Ecto neural progenitor cell (in vitro differentiated cells): Measurements from ENCODE around the gene COL18A1.
A peak's percentile ranks its signal among the peaks of the same experiment; 100 is the strongest.

ENCODE experiments used
- DNase-seq: peaks from one replicate; pipeline ENCODE4 v3.0.0-alpha.2; 2018; ENCODE audit warnings: low spot score

The COL18A1 gene

DNA sequence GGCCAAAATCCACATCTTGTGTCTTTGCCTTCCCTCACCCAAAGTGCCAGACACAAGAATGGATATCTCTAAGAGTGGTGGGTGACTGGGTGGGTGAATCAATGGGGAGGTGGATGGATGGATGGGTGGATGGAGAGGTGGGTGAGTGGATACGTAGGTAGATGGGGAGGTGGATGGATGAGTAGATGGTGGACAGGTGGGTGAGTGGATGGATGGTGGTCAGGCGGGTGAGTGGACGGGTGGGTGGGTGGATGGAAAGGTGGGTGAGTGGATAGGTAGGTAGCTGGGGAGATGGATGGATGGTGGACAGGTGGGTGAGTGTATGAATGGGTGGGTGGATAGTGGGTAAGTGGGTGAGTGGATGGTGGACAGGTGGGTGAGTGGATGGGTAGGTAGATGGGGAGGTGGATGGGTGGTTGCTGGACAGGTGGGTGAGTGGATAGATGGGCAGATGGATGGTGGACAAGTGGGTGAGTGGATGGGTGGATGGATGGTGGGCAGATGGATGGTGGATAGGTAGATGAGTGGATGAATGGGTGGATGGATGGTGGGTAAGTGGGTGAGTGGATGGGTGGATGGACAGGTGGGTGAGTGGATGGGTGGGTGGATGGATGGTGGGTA is 103.0 kb downstream of the COL18A1 start:
- DNase-seq = no peak

DNA sequence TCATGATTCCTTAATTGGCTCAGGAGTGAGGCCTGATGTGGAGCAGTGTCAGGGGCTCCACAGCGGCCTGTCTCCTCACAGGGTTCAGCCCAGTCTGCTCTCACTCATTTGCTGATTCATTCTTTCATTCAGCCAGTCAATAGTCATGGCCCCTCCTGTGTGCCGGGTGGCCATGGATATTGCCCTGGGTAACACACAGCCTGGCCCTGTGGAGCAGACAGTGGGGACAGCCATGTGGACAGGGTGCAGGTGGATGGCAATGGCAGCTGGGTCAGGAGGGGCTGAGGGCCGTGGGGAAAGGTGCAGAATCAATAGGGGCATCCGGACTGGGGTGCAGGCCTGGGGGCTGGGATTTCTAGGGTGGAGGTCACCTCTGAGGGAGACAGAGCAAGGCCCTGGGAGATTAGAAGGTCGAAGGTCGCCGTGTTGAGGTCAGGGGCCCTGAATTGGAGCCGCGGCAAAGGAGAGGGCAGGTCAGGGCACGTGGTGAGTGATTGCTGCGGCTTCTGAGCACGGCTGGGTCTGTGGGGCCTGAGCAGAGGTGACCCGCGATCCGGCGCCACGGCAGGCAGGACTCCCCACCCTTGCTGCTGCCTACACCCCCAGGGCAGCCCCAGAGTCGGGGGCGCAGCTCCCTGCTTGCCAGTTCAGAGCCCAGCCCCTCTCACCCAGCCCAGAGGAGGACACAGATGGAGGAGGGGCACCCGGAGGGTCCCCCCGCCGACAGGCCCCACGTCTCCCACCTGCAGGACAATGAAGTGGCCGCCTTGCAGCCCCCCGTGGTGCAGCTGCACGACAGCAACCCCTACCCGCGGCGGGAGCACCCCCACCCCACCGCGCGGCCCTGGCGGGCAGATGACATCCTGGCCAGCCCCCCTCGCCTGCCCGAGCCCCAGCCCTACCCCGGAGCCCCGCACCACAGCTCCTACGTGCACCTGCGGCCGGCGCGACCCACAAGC is 103.9 kb downstream of the COL18A1 start:
- DNase-seq = peak; percentile 68

GRCh38 chr21:45509566-45510465 is 104.9 kb downstream of the COL18A1 start:
- no peak for DNase-seq

DNA sequence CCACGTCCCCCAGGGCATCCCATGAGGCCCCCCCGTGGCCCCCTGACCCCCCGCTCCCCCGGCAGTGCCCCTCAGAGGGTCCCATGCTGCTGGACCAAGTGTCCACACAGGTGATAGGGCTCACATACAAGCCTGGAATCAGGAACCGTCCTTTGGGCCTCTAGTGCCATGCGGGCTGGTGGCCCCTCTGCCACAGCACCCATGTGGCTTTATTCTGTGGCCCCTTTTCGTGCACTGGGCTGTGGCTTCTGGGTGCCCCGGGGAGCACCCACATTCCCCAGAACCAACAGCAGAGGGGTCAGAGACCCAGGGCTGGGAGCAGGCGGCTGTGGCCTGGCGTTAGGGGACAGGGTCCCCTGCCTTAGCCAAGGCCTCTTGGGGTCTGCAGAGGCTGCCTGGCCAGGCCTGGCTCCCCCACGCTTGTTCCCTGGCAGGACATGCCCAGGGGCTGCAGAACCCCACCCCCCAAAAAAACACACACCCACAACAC is 105.5 kb downstream of the COL18A1 start:
- DNase-seq = no peak

DNA sequence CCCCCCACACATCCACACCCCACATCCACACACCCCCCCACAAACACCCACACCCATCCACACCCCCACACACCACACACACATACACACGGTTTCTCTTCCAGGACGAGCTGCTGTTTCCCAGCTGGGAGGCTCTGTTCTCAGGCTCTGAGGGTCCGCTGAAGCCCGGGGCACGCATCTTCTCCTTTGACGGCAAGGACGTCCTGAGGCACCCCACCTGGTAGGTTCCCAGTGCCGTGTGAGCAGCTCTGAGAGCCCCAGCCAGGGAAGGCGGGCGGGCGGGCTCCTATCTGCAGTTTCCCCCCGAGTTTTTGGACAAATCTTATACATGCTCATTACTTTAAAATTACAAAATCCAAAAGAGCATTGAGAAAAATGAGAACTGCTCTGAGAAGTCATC is 106.0 kb downstream of the COL18A1 start:
- DNase-seq = no peak

GRCh38 chr21:45511661-45512431 is 106.9 kb downstream of the COL18A1 start:
- no peak for DNase-seq

DNA sequence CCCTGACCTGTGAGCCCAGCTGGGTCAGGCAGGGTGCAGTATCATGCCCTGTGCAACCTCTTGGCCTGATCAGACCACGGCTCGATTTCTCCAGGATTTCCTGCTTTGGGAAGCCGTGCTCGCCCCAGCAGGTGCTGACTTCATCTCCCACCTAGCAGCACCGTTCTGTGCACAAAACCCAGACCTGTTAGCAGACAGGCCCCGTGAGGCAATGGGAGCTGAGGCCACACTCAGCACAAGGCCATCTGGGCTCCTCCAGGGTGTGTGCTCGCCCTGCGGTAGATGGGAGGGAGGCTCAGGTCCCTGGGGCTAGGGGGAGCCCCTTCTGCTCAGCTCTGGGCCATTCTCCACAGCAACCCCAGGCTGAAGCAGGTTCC is 107.6 kb downstream of the COL18A1 start:
- DNase-seq = no peak

DNA sequence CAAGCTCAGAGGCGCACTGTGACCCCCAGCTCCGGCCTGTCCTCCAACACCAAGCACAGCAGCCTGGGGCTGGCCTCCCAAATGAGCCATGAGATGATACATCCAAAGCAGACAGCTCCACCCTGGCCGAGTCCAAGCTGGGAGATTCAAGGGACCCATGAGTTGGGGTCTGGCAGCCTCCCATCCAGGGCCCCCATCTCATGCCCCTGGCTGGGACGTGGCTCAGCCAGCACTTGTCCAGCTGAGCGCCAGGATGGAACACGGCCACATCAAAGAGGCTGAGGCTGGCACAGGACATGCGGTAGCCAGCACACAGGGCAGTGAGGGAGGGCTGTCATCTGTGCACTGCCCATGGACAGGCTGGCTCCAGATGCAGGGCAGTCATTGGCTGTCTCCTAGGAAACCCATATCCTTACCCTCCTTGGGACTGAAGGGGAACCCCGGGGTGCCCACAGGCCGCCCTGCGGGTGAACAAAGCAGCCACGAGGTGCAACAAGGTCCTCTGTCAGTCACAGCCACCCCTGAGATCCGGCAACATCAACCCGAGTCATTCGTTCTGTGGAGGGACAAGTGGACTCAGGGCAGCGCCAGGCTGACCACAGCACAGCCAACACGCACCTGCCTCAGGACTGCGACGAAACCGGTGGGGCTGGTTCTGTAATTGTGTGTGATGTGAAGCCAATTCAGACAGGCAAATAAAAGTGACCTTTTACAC is 108.2 kb downstream of the COL18A1 start:
- no peak for DNase-seq

GRCh38 chr21:45513741-45514310 is 108.9 kb downstream of the COL18A1 start:
- DNase-seq = no peak

DNA sequence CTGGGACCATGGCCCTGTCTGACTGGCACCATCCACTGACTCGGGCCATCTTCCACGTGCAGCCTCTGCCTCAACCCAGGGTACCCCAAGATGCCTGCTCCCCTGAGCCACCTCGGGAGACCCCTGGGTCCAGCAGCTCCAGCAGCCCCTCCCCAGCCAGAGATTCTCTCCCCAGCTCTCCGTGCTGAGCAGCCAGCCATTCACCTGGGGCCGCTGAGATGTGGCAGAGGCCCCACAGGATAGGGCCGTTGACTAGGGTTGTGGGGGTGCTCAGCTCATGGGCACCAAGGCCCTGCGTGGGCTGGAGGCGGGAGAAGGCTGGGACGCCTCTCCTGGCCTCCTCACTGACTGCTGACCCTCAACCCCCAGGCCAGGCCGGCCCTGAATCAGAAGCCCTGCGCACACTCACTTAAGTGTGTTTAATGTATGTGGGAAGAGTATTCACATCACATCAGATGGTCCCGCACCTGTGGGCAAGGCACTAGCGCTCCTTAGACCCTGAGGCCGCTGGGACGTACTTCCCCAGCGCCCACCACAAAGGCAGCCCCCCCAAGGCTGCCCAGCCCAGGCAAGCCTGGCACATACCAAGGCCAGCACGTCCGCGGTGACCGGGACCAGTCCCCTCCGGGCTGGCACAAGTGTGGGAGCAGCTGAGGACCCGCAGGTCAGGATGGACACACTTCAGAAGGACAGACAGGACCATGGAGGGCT is 109.5 kb downstream of the COL18A1 start:
- no peak for DNase-seq

DNA sequence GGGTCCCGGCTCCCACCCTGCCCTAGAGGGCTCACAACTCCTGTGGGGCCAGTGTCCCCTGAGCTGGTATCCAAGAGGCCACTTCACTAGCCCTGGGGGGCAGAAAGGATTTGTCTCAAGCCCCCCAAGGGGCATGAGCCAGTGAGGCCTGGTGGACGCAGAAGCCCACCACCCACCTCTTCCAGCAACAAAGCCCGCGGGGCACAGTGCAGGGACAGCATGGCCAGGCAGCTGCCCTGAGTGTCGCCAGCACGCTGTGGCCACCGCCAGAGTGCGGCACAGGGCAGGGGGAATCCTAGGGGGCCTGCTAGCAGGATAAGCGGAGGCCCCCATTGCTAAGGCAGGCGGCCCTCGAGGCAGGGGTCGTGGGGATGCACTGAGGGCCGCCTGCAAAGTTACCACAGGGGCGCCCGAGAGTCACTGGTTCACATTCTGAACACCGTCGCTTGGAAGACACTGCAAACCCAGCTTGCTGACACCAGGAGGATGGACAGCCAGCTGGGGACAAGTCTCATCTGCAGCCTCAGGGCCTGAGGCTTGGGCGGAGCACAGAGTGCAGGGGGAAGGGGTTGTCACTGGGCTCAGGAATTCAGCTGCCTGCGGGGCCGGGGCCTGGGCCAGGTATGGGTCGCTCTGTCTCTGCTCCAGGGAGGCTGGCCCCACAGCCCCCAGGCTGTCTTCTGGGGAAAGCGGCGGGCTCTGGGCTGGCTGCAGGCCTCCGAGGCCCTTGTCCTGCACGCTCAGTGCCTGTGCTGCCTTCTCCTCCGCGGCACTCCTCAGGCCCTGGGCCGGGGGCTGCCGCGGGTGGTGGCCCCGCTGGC is 110.5 kb downstream of the COL18A1 start:
- no peak for DNase-seq

DNA sequence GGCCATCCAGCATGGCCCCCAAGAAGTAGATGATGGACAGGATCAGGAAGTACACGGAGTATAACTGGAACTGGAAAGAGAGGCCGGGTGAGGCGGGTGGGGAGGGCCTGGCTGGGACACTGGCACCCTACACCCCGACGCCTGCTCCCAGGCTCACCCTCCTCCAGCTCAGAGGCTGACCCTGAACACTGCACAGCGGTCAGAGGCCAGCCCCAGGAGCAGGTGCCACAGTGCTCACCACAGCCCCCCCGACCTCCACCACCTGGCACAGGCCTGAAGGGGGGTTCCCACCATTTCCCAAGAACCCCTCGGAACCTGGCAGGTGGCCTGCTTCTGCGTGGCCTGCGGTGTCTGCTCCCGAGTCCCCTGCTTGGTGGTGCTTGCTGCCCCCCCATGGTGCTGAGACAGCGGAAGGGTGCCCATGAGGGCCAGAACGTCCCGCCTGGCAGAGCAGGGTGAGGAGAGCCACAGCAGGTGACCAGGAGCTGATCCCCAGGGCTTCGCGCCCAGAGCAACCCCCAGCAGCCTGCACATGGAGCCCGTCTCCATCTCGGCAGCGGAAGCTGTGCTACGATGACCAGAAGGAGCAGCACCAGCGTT is 111.2 kb downstream of the COL18A1 start:
- no peak for DNase-seq

- no peak for DNase-seq
Observed at GRCh38 chr21:45516671-45517151, 111.7 kb downstream of the COL18A1 start.

GRCh38 chr21:45517249-45518065 is 112.5 kb downstream of the COL18A1 start:
- DNase-seq = no peak

DNA sequence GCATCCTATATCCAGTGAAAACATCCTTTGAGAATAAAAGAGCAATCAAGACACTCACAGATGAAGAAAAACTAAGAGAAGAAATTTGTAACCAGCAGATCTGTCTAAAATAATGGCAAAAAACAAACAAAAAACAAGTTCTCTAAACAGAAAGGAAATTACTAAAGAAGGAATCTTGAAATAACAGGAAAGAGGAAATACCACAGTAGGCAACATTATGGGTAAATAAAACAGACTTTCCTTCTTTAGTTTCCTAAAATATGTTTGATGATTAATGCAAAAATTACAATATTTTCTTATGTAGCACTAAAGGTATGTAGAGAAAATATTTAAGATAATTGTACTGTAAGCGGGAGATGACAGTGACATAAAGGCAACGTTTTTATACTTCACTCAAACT is 113.8 kb downstream of the COL18A1 start:
- no peak for DNase-seq

DNA sequence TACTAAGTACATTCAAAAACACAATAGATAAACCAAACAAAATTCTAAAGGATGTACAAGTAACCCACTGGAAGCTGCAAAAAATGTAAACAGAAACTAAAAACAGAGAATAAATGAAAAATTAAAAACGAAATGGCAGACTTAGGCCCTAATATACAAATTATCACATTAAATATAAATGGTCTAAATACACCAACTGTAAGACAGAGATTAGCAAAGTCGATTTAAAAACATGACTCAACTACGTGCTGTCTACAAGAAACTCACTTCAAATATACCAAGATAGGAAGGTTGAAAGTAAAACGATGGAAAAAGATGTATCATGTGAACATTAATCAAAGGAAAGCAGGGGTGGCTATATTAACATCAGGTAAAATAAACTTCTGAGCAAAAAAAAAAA is 114.2 kb downstream of the COL18A1 start:
- DNase-seq = no peak

- no peak for DNase-seq
Observed at GRCh38 chr21:45521241-45521640, 116.3 kb downstream of the COL18A1 start.
